Measurements from ENCODE around the gene BCAS4.

DNA sequence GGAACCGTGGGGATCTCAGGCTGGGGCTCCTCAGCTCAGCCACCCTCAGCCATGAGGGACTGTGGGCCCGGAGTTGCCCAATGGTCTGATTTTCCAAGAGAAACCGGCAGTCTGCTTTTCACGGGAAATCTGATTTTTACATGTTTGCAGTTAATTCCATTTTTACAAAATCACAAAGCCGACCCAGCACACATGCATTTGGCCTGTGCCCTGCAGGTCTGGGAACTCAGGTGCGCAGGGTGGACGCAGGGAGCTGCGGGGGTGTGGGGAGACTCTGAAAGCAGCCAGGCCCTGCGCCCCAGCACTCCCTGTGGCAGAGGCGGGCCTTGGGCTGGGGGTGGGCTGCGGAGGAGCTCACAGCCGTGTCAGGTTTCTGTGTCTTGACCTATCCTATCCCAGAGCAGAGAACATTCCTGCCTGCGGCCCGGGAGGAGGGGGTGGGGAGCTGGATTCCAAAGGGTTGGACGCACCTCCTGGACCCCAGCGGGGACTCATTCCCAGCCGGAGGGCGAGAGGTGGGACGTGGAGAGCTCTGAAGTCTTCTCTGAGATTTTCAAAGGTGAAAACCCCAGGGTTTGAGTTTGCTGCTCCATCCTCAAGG is 75.8 kb downstream of the BCAS4 start:
- TF ChIP-seq, protein P1, sequence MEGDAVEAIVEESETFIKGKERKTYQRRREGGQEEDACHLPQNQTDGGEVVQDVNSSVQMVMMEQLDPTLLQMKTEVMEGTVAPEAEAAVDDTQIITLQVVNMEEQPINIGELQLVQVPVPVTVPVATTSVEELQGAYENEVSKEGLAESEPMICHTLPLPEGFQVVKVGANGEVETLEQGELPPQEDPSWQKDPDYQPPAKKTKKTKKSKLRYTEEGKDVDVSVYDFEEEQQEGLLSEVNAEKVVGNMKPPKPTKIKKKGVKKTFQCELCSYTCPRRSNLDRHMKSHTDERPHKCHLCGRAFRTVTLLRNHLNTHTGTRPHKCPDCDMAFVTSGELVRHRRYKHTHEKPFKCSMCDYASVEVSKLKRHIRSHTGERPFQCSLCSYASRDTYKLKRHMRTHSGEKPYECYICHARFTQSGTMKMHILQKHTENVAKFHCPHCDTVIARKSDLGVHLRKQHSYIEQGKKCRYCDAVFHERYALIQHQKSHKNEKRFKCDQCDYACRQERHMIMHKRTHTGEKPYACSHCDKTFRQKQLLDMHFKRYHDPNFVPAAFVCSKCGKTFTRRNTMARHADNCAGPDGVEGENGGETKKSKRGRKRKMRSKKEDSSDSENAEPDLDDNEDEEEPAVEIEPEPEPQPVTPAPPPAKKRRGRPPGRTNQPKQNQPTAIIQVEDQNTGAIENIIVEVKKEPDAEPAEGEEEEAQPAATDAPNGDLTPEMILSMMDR (IDR thresholded peaks at IDR 0.05; ENCODE audit: low read length) = no peak
- no peak for TF ChIP-seq EZH2 (IDR thresholded peaks at IDR 0.05; ENCODE audit: borderline replicate concordance, low read length)
